ENCODE measurements around the gene HMSD. TPM values are rescaled to one million over a fixed set of nuclear protein-coding genes. Genes with fewer than 3 reads are reported as not detected.
A peak's percentile ranks its signal among the peaks of the same experiment; 100 is the strongest.
"Not testable (repeated sequence)": the region's sequence is repeated elsewhere in the genome, so short reads cannot be mapped to it uniquely, and the experiment has no call there.

HMSD gene
- total RNA-seq, 4 donors from 2014 or later: not detected

DNA sequence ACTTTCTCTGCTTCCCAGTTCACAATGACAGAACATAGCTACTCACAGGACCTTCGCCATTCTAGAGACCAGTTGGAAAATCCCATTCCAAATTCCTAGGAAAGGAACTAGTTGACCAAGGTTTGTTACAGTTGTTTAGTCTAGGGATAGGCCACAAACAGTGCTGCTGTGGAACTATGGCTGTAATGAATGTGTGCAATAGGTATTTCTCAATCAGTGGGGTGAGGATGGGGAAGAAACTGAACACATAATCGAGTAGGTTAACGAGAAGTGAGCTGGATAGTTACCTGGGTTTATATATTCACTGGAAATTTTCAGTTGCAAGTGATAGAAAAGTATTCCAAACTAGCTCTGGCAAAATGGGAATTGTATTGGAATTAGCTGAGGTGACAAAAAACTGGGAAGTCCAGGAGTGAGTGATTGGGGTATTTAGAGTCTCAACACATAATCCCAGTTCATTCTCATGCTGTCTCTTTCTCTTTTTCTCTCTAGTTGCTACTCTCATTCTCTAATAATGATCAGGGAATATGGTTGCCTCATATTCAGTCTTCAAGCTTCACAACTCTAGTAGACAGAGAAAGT is 18.2 kb upstream of the HMSD start:
- no peaks in the 10 kb centered on the region for H3K4me1 ChIP-seq
- TF ChIP-seq POLR2A (IDR thresholded peaks at IDR 0.05): no peak
- TF ChIP-seq, protein P1, sequence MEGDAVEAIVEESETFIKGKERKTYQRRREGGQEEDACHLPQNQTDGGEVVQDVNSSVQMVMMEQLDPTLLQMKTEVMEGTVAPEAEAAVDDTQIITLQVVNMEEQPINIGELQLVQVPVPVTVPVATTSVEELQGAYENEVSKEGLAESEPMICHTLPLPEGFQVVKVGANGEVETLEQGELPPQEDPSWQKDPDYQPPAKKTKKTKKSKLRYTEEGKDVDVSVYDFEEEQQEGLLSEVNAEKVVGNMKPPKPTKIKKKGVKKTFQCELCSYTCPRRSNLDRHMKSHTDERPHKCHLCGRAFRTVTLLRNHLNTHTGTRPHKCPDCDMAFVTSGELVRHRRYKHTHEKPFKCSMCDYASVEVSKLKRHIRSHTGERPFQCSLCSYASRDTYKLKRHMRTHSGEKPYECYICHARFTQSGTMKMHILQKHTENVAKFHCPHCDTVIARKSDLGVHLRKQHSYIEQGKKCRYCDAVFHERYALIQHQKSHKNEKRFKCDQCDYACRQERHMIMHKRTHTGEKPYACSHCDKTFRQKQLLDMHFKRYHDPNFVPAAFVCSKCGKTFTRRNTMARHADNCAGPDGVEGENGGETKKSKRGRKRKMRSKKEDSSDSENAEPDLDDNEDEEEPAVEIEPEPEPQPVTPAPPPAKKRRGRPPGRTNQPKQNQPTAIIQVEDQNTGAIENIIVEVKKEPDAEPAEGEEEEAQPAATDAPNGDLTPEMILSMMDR (IDR thresholded peaks at IDR 0.05): no peak
- H3K9me3 ChIP-seq: no peaks in the 10 kb centered on the region
- H3K27me3 ChIP-seq: no peaks in the 10 kb centered on the region
- no peak overlapping the region for H3K27ac ChIP-seq
- no peak overlapping the region for H3K4me3 ChIP-seq
- no peaks in the 10 kb centered on the region for H3K36me3 ChIP-seq
- no peak for DNase-seq

DNA sequence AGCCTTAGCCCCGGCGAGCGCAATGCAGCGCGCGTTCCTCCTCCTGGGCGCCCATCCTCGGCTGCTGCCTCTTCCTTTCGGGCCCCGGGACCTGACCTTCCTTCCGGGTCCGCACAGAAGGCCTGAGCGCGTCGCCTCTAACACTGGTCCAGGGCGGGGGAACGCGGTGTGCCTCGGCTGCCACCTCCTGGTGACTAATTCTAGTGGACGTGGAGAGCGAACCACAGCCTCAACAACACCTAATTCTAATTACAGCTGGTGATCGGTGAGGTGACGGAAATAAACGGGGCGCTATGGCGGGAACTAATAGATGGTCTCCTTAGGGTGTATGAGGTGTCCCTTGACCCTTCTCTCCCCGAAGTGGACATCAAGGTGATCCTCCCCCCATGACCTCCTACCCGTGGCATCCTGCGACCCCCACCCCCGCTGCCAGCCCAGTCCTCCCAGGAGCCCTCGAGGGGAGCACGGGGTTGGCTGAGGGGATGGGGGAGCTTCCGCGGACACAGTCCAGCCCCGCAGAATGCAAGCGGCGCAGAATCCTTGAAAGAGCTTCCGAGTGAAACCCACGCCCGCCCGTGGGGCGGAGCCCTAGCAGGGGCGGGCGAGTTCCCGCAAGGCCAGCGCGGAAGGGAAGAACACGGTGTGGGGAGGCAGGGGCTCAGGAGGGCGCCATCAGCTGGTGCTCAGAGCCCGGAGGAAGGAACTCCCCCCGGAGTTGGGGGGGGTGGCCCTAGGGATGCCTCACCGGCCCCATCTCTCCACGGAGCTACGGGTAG is 12.8 kb upstream of the HMSD start:
- Histone ChIP-seq H3K36me3 (no peaks in the 10 kb centered on the region), H3K9me3 (no peaks in the 10 kb centered on the region), H3K27ac (peak overlapping the region in 1 of 4 donors; percentile 25), H3K4me1 (peaks cover 0 to 8% (median 3%) of the 10 kb centered on the region in 4 donors), H3K27me3 (no peaks in the 10 kb centered on the region), H3K4me3 (peak overlapping the region; percentile 39 to 51 (median 44))
- TF ChIP-seq POLR2A (IDR thresholded peaks at IDR 0.05): no peak
- TF ChIP-seq, protein P1 (IDR thresholded peaks at IDR 0.05): peak; percentile 21 to 70 (median 64)
- peak; percentile 73 to 92 (median 79) for DNase-seq

DNA sequence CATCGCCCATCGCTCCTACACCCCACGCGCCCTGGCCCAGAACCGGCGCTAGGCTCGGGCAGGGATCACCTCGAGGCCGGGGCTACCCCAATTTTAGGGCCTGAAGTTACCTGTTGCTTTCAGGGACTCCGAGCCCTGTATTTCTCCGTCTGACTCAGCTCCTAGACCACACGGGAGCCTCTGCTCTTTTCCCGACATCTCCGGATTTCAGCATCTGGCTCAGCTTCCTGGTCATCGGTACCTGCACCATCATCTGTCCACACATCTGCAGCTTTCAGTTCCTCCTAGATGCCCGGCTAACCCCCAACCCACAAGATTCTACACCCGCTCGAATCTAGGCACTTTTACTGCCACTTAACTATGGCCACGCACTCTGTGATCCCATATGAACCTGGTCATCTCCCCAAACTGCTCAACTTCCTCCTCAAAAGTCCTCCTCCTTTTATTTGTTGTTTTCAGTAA is 12.1 kb upstream of the HMSD start:
- Histone ChIP-seq H3K27me3 (no peaks in the 10 kb centered on the region), H3K4me3 (peak overlapping the region; percentile 39 to 51 (median 44)), H3K36me3 (no peaks in the 10 kb centered on the region), H3K4me1 (peaks cover 0 to 8% (median 3%) of the 10 kb centered on the region in 4 donors), H3K9me3 (no peaks in the 10 kb centered on the region), H3K27ac (no peak overlapping the region)
- TF ChIP-seq, protein P1 (IDR thresholded peaks at IDR 0.05): no peak
- TF ChIP-seq POLR2A (IDR thresholded peaks at IDR 0.05): no peak
- no peak for DNase-seq

DNA sequence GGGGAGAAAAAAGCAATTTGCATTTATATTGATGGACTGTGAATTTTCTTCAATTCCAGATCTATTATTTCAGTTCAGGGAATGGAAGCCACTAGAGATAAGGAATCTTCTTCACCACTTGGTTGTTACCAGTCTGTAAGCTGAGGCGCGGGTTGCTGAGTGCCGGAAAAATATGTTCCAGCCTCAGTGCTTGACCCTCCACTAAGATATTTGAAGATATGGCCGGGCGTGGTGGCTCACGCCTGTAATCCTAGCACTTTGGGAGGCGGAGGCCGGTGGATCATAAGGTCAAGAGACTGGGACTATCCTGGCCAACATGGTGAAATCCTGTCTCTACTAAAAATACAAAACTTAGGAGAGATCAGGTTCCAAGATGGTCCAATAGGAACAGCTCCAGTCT is 9.1 kb upstream of the HMSD start:
- TF ChIP-seq, protein P1 (IDR thresholded peaks at IDR 0.05): no peak
- TF ChIP-seq POLR2A (IDR thresholded peaks at IDR 0.05): no peak
- Histone ChIP-seq H3K4me3 (no peak overlapping the region), H3K27ac (no peak overlapping the region), H3K4me1 (peaks cover 0 to 8% (median 3%) of the 10 kb centered on the region in 4 donors), H3K36me3 (no peaks in the 10 kb centered on the region), H3K9me3 (no peaks in the 10 kb centered on the region), H3K27me3 (no peaks in the 10 kb centered on the region)
- DNase-seq: no peak

DNA sequence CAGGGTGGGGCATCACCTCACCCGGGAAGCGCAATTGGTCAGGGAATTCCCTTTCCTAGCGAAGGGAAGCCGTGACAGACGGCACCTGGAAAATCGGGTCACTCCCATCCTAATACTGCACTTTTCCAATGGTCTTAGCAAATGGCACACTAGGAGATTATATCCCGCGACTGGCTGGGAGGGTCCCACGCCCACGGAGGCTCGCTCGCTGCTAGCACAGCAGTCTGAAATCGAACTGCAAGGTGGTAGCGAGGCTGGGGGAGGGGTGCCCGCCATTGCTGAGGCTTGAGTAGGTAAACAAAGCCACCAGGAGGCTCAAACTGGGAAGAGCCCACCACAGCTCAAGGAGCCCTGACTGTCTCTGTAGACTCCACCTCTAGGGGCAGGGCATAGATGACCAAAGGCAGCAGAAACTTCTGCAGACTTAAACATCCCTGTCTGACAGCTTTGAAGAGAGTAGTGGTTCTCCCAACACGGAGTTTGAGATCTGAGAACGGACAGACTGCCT is 8.5 kb upstream of the HMSD start:
- not testable (repeated sequence) for H3K27me3 ChIP-seq, H3K4me1 ChIP-seq, DNase-seq, H3K27ac ChIP-seq, H3K36me3 ChIP-seq, H3K4me3 ChIP-seq, H3K9me3 ChIP-seq
